Astrocyte (in vitro differentiated cells and primary cell): ENCODE data around the gene NCOR1.

ENCODE experiments used
- EZH2 ChIP-seq: IDR thresholded peaks from 2 replicates; pipeline ENCODE4 v1.6.1; 2012; ENCODE audit warnings: mild to moderate bottlenecking, low read length, inconsistent platforms; ENCODE audit not compliant: insufficient read depth
- TF ChIP-seq, protein P1 (sequence below): IDR thresholded peaks from 2 replicates; pipeline ENCODE4 v1.5.1; 2011; ENCODE audit warnings: low read depth, mild to moderate bottlenecking, inconsistent platforms, low read length, moderate library complexity; ENCODE audit not compliant: insufficient read depth

DNA sequence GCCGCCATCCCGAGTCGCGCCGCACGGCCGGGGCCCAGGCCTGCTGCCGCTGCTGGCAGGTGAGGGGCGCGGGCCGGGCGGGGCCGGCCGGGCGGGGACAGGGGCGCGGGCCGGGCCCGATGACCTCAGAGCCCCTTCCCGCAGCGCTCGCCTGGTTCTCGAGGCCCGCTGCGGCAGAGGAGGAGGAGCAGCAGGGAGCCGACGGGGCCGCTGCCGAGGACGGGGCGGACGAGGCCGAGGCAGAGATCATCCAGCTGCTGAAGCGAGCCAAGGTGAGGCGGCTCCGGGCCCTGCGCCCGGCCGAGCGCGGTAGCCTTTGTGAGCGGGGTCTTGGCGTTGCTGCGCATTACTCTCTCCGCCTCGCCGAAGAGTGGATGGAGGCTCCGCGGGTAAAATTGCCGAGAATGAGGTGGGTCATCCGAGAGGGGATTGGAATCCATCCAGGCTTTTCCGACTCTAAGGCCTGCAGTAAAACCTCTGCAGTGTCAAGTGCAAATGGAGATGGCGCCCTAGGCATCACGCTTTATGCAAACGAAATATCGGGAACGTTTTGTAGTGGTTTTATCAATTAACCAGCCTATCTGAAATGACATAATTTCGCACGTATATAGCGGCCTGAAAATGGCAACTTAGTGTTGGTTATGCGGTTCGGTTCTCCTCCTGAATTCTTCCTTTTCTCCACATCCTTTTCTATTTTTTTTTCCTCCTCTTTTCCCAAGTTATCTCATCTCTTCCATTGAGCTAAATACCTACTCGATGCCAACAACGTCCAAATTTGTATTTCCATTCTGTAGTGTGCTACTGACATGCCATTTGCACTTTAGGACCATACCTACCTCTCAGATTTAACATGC is 215.1 kb downstream of the NCOR1 start:
- TF ChIP-seq EZH2: no peak
- TF ChIP-seq, protein P1, sequence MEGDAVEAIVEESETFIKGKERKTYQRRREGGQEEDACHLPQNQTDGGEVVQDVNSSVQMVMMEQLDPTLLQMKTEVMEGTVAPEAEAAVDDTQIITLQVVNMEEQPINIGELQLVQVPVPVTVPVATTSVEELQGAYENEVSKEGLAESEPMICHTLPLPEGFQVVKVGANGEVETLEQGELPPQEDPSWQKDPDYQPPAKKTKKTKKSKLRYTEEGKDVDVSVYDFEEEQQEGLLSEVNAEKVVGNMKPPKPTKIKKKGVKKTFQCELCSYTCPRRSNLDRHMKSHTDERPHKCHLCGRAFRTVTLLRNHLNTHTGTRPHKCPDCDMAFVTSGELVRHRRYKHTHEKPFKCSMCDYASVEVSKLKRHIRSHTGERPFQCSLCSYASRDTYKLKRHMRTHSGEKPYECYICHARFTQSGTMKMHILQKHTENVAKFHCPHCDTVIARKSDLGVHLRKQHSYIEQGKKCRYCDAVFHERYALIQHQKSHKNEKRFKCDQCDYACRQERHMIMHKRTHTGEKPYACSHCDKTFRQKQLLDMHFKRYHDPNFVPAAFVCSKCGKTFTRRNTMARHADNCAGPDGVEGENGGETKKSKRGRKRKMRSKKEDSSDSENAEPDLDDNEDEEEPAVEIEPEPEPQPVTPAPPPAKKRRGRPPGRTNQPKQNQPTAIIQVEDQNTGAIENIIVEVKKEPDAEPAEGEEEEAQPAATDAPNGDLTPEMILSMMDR: no peak
